Islet precursor cell (in vitro differentiated cells): Measurements from ENCODE around the gene DTNA.
A peak's percentile ranks its signal among the peaks of the same experiment; 100 is the strongest.
"Not testable (repeated sequence)": the region's sequence is repeated elsewhere in the genome, so short reads cannot be mapped to it uniquely, and the experiment has no call there.

Source experiments
- DNase-seq: peaks from one replicate; pipeline ENCODE4 v3.0.0-alpha.2; 2018

DTNA gene

GRCh38 chr18:34726286-34727004 is 16.3 kb downstream of the DTNA start:
- DNase-seq: peak; percentile 54

- DNase-seq: peak; percentile 74
These were observed 19.2 kb downstream of the DTNA start for GRCh38 chr18:34729264-34729663.

GRCh38 chr18:34729740-34730355 is 19.8 kb downstream of the DTNA start:
- DNase-seq: no peak

- DNase-seq: no peak
These were observed 20.7 kb downstream of the DTNA start for GRCh38 chr18:34730774-34731173.

- DNase-seq: peak; percentile 60
These were observed 24.0 kb downstream of the DTNA start for GRCh38 chr18:34734056-34734455.

GRCh38 chr18:34734526-34734925 is 24.4 kb downstream of the DTNA start:
- not testable (repeated sequence) for DNase-seq

- DNase-seq: peak; percentile 81
These were observed 28.2 kb downstream of the DTNA start for GRCh38 chr18:34738175-34738894.

- DNase-seq: no peak
These were observed 30.0 kb downstream of the DTNA start for GRCh38 chr18:34740101-34740500.

- DNase-seq: no peak
These were observed 30.6 kb downstream of the DTNA start for GRCh38 chr18:34740724-34741123.

GRCh38 chr18:34741401-34741800 is 31.3 kb downstream of the DTNA start:
- DNase-seq: no peak

GRCh38 chr18:34742891-34743341 is 32.8 kb downstream of the DTNA start:
- DNase-seq: no peak

- no peak for DNase-seq
These were observed 34.5 kb downstream of the DTNA start for GRCh38 chr18:34744569-34744968.

- no peak for DNase-seq
These were observed 36.5 kb downstream of the DTNA start for GRCh38 chr18:34746614-34747013.

- no peak for DNase-seq
These were observed 39.6 kb downstream of the DTNA start for GRCh38 chr18:34749721-34750120.

GRCh38 chr18:34752056-34752455 is 42.0 kb downstream of the DTNA start:
- no peak for DNase-seq

GRCh38 chr18:34754300-34754699 is 44.2 kb downstream of the DTNA start:
- DNase-seq: no peak

- no peak for DNase-seq
These were observed 47.6 kb downstream of the DTNA start for GRCh38 chr18:34757666-34758065.

- DNase-seq: no peak
These were observed 48.4 kb downstream of the DTNA start for GRCh38 chr18:34758378-34758948.

- no peak for DNase-seq
These were observed 50.3 kb downstream of the DTNA start for GRCh38 chr18:34760444-34760843.

GRCh38 chr18:34764451-34764850 is 54.4 kb downstream of the DTNA start:
- DNase-seq: no peak

GRCh38 chr18:34767601-34768027 is 57.5 kb downstream of the DTNA start:
- DNase-seq: no peak

GRCh38 chr18:34771958-34772357 is 61.9 kb downstream of the DTNA start:
- no peak for DNase-seq

- no peak for DNase-seq
These were observed 62.8 kb downstream of the DTNA start for GRCh38 chr18:34772887-34773286.

GRCh38 chr18:34773378-34773777 is 63.3 kb downstream of the DTNA start:
- no peak for DNase-seq
